HG03097 (cell line): ENCODE data around the gene OR10K2.
"Not testable (repeated sequence)": the region's sequence is repeated elsewhere in the genome, so short reads cannot be mapped to it uniquely, and the experiment has no call there.

Experiments
- ATAC-seq: cut with Tn5 transposase; IDR thresholded peaks from one replicate; pipeline ENCODE4 v1.9.1; 2021; ENCODE audit not compliant: unreplicated experiment, low FRiP score

OR10K2 gene

GRCh38 chr1:158426137-158426536 is at the start of gene OR10K2:
TSS of gene OR10K2 (minus strand) at chr1:158426237. CDS start at chr1:158420866, 5,371 bp downstream.
- no peak for ATAC-seq

GRCh38 chr1:158471920-158472319 is 45.9 kb upstream of the OR10K2 start, which contains the start of gene OR10R2:
TSS of gene OR10R2 (plus strand) at chr1:158472220. CDS start at chr1:158472326, 106 bp downstream.
- ATAC-seq, result no peak

- ATAC-seq, result no peak
These were observed 35.5 kb upstream of the OR10K2 start, which contains the start of gene OR10K1 for GRCh38 chr1:158461534-158461933. TSS of gene OR10K1 (plus strand) at chr1:158461834. CDS start at chr1:158465562, 3,728 bp downstream.

GRCh38 chr1:158458263-158458662 is 32.2 kb upstream of the OR10K2 start:
- no peak for ATAC-seq

- no peak for ATAC-seq
These were observed 31.2 kb upstream of the OR10K2 start for GRCh38 chr1:158457246-158457645.

GRCh38 chr1:158454537-158454936 is 28.5 kb upstream of the OR10K2 start:
- no peak for ATAC-seq

GRCh38 chr1:158445376-158445775 is 19.3 kb upstream of the OR10K2 start:
- no peak for ATAC-seq

- ATAC-seq, result no peak
These were observed 8.7 kb upstream of the OR10K2 start for GRCh38 chr1:158434741-158435140.

- not testable (repeated sequence) for ATAC-seq
These were observed 4.1 kb upstream of the OR10K2 start for GRCh38 chr1:158430163-158430562.

- no peak for ATAC-seq
These were observed 1.0 kb downstream of the OR10K2 start for GRCh38 chr1:158425027-158425426.

- no peak for ATAC-seq
These were observed 3.8 kb downstream of the OR10K2 start for GRCh38 chr1:158422212-158422611.

- no peak for ATAC-seq
These were observed 8.5 kb downstream of the OR10K2 start for GRCh38 chr1:158417586-158417985.

GRCh38 chr1:158414651-158415345 is 11.2 kb downstream of the OR10K2 start:
- no peak for ATAC-seq

GRCh38 chr1:158407092-158407491 is 18.9 kb downstream of the OR10K2 start:
- no peak for ATAC-seq

GRCh38 chr1:158400871-158401270 is 25.2 kb downstream of the OR10K2 start:
- no peak for ATAC-seq

GRCh38 chr1:158398818-158399514 is 27.1 kb downstream of the OR10K2 start, which contains the start of gene OR10T2:
TSS of gene OR10T2 (minus strand) at chr1:158399466. CDS start at chr1:158399466, 0 bp downstream.
- ATAC-seq, result no peak

GRCh38 chr1:158396646-158397045 is 29.4 kb downstream of the OR10K2 start:
- ATAC-seq, result no peak

GRCh38 chr1:158393476-158393875 is 32.6 kb downstream of the OR10K2 start:
- ATAC-seq, result no peak

- no peak for ATAC-seq
These were observed 34.9 kb downstream of the OR10K2 start for GRCh38 chr1:158391099-158391498.

GRCh38 chr1:158390331-158390730 is 35.7 kb downstream of the OR10K2 start:
- ATAC-seq, result no peak

- ATAC-seq, result no peak
These were observed 51.2 kb downstream of the OR10K2 start for GRCh38 chr1:158374860-158375259.

- not testable (repeated sequence) for ATAC-seq
These were observed 51.9 kb downstream of the OR10K2 start for GRCh38 chr1:158374101-158374500.
